RWPE1 (cell line): Measurements from ENCODE around the gene C10orf67.
A peak's percentile ranks its signal among the peaks of the same experiment; 100 is the strongest.
"Not testable (repeated sequence)": the region's sequence is repeated elsewhere in the genome, so short reads cannot be mapped to it uniquely, and the experiment has no call there.

Source experiments
- CTCF ChIA-PET: fragments of 350-600 bp; sonication (Branson Sonifier 250); formaldehyde crosslinking; extraction: SDS; loops from one replicate; lab custom pipeline; 2021; lab: Yijun Ruan, JAX
- POLR2A ChIA-PET: fragments of 400-600 bp; formaldehyde crosslinking; extraction: SDS; loops from one replicate; lab custom pipeline; 2020; ENCODE audit warnings: antibody characterized with exemption; ENCODE audit not compliant: low non-redundant PET; lab: Yijun Ruan, JAX
- DNase-seq: peaks from one replicate; pipeline ENCODE4 v3.0.0; 2012; ENCODE audit warnings: low spot score
- H3K27ac ChIP-seq: fragments of 450-650 bp; 2 replicates; pipeline ENCODE4 v1.5.1; 2017
- TF ChIP-seq, protein P1 (sequence below): fragments of 450-650 bp; conservative IDR thresholded peaks from 2 replicates; pipeline ENCODE4 v1.5.1; 2017; ENCODE audit warnings: low read depth, mild to moderate bottlenecking

The C10orf67 gene

DNA sequence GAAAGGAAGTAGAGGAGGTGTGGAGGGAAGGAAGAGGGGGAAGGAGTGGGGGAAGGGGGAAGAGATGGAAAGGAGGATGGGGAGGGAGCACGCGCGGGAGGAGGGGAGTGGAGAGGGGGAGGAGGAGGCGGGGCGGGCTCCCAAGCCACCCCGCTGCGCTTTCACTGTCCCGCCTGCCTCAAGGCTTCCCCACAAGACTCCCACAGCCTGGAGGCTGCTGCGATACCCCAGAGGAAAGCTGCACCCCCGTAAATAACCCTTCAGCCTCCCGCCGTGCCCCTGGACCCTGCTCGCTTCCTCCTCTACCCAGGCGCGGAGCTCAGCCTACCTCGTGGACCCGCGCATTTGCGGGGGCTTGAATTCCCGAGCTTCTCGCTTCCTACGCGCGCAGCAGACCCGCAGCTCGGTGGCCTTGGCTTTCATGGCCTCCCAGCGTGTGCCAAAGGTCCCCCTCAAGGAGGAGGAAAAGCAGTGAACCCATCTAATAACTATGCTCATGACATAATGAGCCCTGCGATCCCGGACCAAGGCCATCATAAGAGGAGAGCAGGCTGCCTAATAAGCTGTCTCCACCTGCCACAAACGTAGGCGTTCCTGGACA lies at the start of gene C10orf67:
C10orf67 (minus strand) TSS at position 557 of the 601 bp plus-strand sequence; CDS start at position 534, 23 bp downstream.
- POLR2A ChIA-PET, result interaction anchor here (0.6 kb wide), 1 partner anchor 1999 kb away, joined by 3 read pairs; no protein-coding TSS in a partner anchor
- H3K27ac ChIP-seq, result peak within 1 kb of the TSS; percentile 93
- TF ChIP-seq, protein P1, sequence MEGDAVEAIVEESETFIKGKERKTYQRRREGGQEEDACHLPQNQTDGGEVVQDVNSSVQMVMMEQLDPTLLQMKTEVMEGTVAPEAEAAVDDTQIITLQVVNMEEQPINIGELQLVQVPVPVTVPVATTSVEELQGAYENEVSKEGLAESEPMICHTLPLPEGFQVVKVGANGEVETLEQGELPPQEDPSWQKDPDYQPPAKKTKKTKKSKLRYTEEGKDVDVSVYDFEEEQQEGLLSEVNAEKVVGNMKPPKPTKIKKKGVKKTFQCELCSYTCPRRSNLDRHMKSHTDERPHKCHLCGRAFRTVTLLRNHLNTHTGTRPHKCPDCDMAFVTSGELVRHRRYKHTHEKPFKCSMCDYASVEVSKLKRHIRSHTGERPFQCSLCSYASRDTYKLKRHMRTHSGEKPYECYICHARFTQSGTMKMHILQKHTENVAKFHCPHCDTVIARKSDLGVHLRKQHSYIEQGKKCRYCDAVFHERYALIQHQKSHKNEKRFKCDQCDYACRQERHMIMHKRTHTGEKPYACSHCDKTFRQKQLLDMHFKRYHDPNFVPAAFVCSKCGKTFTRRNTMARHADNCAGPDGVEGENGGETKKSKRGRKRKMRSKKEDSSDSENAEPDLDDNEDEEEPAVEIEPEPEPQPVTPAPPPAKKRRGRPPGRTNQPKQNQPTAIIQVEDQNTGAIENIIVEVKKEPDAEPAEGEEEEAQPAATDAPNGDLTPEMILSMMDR, result no peak
- CTCF ChIA-PET, result interaction anchor here (0.6 kb wide), 1 partner anchor 98 kb away, joined by 9 read pairs; no protein-coding TSS in a partner anchor
- peak; percentile 35 for DNase-seq

- ChIA-PET POLR2A (no interaction called here), CTCF (interaction anchor here (0.6 kb wide), 1 partner anchor 1659 kb away, joined by 3 read pairs; no protein-coding TSS in a partner anchor)
- no peak for DNase-seq
- TF ChIP-seq, protein P1, result no peak
- no peak overlapping the region for H3K27ac ChIP-seq
Measured at GRCh38 chr10:23391821-23392220, 47.2 kb upstream of the C10orf67 start.

DNA sequence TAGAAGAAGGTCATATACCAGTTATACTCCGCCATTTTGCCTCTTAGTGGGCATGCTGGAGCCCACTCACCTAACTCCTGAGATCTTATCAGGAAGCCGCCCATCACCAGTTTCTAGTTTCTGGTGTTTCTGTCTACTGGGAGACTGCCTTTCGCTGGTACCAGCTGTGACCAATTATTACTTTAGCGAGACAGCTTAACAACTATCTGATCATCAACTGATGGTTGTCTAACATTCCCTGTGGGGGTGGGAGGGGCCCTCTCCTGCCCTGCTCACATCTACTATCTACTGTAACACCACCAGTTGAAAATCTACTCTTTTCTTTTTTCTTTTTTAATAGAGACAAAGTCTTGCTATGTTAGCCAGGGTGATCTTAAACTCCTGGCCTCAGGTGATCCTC lies 46.2 kb upstream of the C10orf67 start:
- TF ChIP-seq, protein P1, result no peak
- ChIA-PET CTCF (no interaction called here), POLR2A (no interaction called here)
- no peak for DNase-seq
- H3K27ac ChIP-seq, result no peak overlapping the region

GRCh38 chr10:23390408-23390807 lies 45.8 kb upstream of the C10orf67 start:
- POLR2A ChIA-PET, H3K27ac ChIP-seq, CTCF ChIA-PET, DNase-seq: not testable (repeated sequence)

DNA sequence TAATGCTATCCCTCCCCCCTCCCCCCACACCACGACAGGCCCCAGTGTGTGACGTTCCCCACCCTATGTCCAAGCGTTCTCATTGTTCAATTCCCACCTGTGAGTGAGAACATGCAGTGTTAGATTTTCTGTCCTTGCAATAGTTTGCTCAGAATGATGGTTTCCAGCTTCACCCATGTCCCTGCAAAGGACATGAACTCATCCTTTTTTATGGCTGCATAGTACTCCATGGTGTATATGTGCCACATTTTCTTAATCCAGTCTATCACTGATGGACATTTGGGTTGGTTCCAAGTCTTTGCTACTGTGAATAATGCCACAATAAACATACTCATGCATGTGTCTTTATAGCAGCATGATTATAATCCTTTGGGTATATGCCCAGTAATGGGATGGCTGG lies 42.9 kb upstream of the C10orf67 start:
- H3K27ac ChIP-seq, DNase-seq, CTCF ChIA-PET, POLR2A ChIA-PET: not testable (repeated sequence)

- no peak for DNase-seq
- ChIA-PET CTCF (interaction anchor here (0.6 kb wide), 1 partner anchor 1647 kb away, joined by 3 read pairs; no protein-coding TSS in a partner anchor), POLR2A (no interaction called here)
- TF ChIP-seq, protein P1, result no peak
- H3K27ac ChIP-seq, result peak overlapping the region; percentile 51; the same call in 1 of the 2 replicates
Measured at GRCh38 chr10:23386052-23386451, 41.5 kb upstream of the C10orf67 start.

DNA sequence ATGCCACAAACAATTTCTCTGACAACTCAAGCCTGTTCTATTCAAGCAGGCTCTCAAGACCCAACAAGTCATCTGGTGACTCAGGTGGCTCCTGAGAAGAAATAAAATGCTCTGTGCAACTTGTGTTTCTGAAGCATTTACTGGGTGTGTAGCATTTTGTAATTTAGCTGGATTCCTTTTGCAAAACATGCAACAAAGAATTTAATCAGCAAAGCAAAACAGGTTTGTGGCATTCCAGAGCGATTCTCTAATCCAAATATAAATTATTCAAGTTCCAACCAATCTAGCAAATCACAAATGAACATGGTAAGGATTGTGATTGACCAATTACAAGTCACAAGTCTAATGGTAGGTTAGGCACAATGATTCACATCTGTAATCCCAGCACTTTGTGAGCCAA lies 39.8 kb upstream of the C10orf67 start:
- POLR2A ChIA-PET, result no interaction called here
- DNase-seq, result peak; percentile 81
- peak overlapping the region; percentile 95 for H3K27ac ChIP-seq
- TF ChIP-seq, protein P1, result no peak
- CTCF ChIA-PET, result no interaction called here
